Heart left ventricle (tissue), 13 donors: Measurements from ENCODE around the gene HYOU1.

Experiments used
- POLR2A ChIP-seq, 2 donors: fragments of 450-650 bp; IDR thresholded peaks; one replicate each; pipeline ENCODE4 v1.6.1; 2017; ENCODE audit warnings: antibody characterized with exemption in 2 of 2, mild to moderate bottlenecking in 2 of 2, moderate library complexity in 2 of 2
- TF ChIP-seq, protein P1 (sequence below), 12 donors: fragments of 200-600 bp; sonication (generic) in 4 of 12; IDR thresholded peaks; one replicate each; pipeline versions ENCODE4 v1.5.0 to v1.8.0; 2018 to 2022; ENCODE audit warnings: antibody characterized with exemption in 12 of 12, mild to moderate bottlenecking in 5 of 12
- donor health status: ischemic (EF 13 %, LVEDD 7.1; RV severe dilation, severe dysfunction).
- donor health status: DM: no; HTN: yes; CAD: no.
- donor health status: DM: no; HTN: no; CAD: no.
- donor health status: ischemic (EF 25% LVEDD 6.9; RV normal size, moderate dysfunction).
- donor health status: ischemic (EF 25% LVEDD 5.7; RV mildly dilated, moderate dysfunction).
- donor health status: ischemic (EF 35%, LVEDD 5.7; RV mildly dilated, moderate dysfunction).
- donor health status: nonischemic (EF 11% LVEDD 7.7; RV severe dilation, severe dysfunction).
- donor health status: DM: yes; HTN: yes; CAD: no.
- donor health status: PGD.
- donor health status: ischemic (EF 29% LVEDD 5.4; RV normal size, mild dysfunction).
- donor health status: nonischemic (EF 23%, LVEDD 6.1; RV moderate dilation, normal function).

DNA sequence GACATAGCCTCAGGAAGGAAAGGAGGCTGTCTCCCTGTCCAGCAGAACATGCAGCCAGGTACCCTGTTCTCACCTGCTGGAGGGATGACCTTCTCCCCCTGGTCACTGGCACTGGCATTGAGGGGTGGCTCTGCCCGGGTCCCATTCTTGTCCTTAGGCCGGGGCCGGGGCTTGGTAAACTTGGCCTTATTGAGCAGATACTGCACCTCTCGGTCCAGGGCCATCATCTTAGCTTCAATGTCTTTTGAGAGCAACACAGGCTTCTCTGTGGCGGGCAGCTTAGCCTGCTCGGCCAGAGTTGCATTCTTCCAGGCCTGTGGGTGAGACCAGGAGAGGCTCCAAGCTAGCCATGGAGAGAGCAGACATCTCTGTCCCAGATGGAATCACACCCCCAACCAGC, 10.5 kb downstream of the HYOU1 start:
- TF ChIP-seq, protein P1, sequence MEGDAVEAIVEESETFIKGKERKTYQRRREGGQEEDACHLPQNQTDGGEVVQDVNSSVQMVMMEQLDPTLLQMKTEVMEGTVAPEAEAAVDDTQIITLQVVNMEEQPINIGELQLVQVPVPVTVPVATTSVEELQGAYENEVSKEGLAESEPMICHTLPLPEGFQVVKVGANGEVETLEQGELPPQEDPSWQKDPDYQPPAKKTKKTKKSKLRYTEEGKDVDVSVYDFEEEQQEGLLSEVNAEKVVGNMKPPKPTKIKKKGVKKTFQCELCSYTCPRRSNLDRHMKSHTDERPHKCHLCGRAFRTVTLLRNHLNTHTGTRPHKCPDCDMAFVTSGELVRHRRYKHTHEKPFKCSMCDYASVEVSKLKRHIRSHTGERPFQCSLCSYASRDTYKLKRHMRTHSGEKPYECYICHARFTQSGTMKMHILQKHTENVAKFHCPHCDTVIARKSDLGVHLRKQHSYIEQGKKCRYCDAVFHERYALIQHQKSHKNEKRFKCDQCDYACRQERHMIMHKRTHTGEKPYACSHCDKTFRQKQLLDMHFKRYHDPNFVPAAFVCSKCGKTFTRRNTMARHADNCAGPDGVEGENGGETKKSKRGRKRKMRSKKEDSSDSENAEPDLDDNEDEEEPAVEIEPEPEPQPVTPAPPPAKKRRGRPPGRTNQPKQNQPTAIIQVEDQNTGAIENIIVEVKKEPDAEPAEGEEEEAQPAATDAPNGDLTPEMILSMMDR (IDR thresholded peaks at IDR 0.05), result no peak
- TF ChIP-seq POLR2A (IDR thresholded peaks at IDR 0.05), result no peak
